GM23338 (cell line): ENCODE data around the gene DOCK10. TPM values are rescaled to one million over a fixed set of nuclear protein-coding genes. Genes with fewer than 3 reads are reported as not detected.
A peak's percentile ranks its signal among the peaks of the same experiment; 100 is the strongest.

Source experiments
- ATAC-seq: fragments of 200-7000 bp; cut with Tn5 transposase; 3 replicates; pipeline ENCODE4 v1.9.1; 2020
- DNase-seq: peaks from one replicate; pipeline ENCODE4 v3.0.0-alpha.2; 2015; ENCODE audit warnings: low spot score
- H2AFZ ChIP-seq: fragments of 200-600 bp; sonication (generic); 2 replicates; pipeline ENCODE4 v1.8.0; 2016; ENCODE audit warnings: antibody characterized with exemption, mild to moderate bottlenecking, moderate library complexity
- H3F3A ChIP-seq: fragments of 200-600 bp; sonication (generic); replicated peaks from 2 replicates; pipeline ENCODE4 v1.8.0; 2017; ENCODE audit warnings: antibody characterized with exemption, mixed run types, low read depth
- H3K27ac ChIP-seq: fragments of 200-600 bp; sonication (generic); 2 replicates; pipeline ENCODE4 v1.6.1; 2016; ENCODE audit warnings: low read depth
- H3K27me3 ChIP-seq: fragments of 200-600 bp; sonication (generic); 2 replicates; pipeline ENCODE4 v1.8.0; 2016; ENCODE audit warnings: mild to moderate bottlenecking, mixed run types, moderate library complexity; ENCODE audit not compliant: insufficient read depth
- H3K36me3 ChIP-seq: fragments of 200-600 bp; sonication (generic); 2 replicates; pipeline ENCODE4 v1.8.0; 2016; ENCODE audit warnings: mild to moderate bottlenecking; ENCODE audit not compliant: insufficient read depth
- H3K4me1 ChIP-seq: fragments of 200-600 bp; sonication (generic); 2 replicates; pipeline ENCODE4 v1.8.0; 2016; ENCODE audit warnings: mild to moderate bottlenecking, moderate library complexity; ENCODE audit not compliant: insufficient read depth
- H3K4me2 ChIP-seq: fragments of 200-600 bp; sonication (generic); 2 replicates; pipeline ENCODE4 v1.7.1; 2017; ENCODE audit warnings: mixed run types
- H3K4me3 ChIP-seq: fragments of 200-600 bp; sonication (generic); 2 replicates; pipeline ENCODE4 v1.6.1; 2016; ENCODE audit warnings: mixed run types
- H3K79me2 ChIP-seq: fragments of 200-600 bp; sonication (generic); replicated peaks from 2 replicates; pipeline ENCODE4 v1.8.0; 2017; ENCODE audit warnings: mild to moderate bottlenecking; ENCODE audit not compliant: insufficient read depth
- H3K9me2 ChIP-seq: fragments of 200-600 bp; sonication (generic); 2 replicates; pipeline ENCODE4 v1.8.0; 2017; ENCODE audit not compliant: insufficient read depth
- H4K20me1 ChIP-seq: fragments of 200-600 bp; sonication (generic); replicated peaks from 2 replicates; pipeline ENCODE4 v1.8.0; 2017; ENCODE audit warnings: mild to moderate bottlenecking; ENCODE audit not compliant: insufficient read depth
- H3K27ac Mint-ChIP-seq: 2 replicates; pipeline ENCODE4 v1.8.0; 2020; ENCODE audit warnings: inconsistent platforms, mild to moderate bottlenecking, moderate library complexity, mixed read lengths
- H3K27me3 Mint-ChIP-seq: 3 replicates; pipeline ENCODE4 v1.8.0; 2022; ENCODE audit warnings: low read depth, mild to moderate bottlenecking, moderate library complexity, mixed read lengths, inconsistent platforms; ENCODE audit not compliant: insufficient read depth, poor library complexity
- H3K36me3 Mint-ChIP-seq: 3 replicates; pipeline ENCODE4 v1.8.0; 2021; ENCODE audit warnings: low read depth, mild to moderate bottlenecking, inconsistent platforms, moderate library complexity, mixed read lengths
- H3K4me1 Mint-ChIP-seq: 3 replicates; pipeline ENCODE4 v1.8.0; 2020; ENCODE audit warnings: mild to moderate bottlenecking, inconsistent platforms, mixed read lengths
- H3K4me3 Mint-ChIP-seq: 3 replicates; pipeline ENCODE4 v1.8.0; 2021; ENCODE audit warnings: moderate library complexity, mild to moderate bottlenecking, inconsistent platforms, mixed read lengths
- H3K9me3 Mint-ChIP-seq: 3 replicates; pipeline ENCODE4 v1.8.0; 2020; ENCODE audit warnings: moderate library complexity, mild to moderate bottlenecking, inconsistent platforms, mixed read lengths
- CREB1 ChIP-seq: fragments of 250-450 bp; sonication (Bioruptor Pico); IDR thresholded peaks from 2 replicates; pipeline ENCODE4 v1.5.0; 2020; ENCODE audit warnings: low read depth, mild to moderate bottlenecking, moderate library complexity
- CTCF ChIP-seq, 2 experiments: fragments of 200-600 bp in 1 of 2; sonication (generic) in 1 of 2; conservative IDR thresholded peaks; 2 replicates each; pipeline versions ENCODE4 v1.5.1 to v1.6.1; 2016 to 2017; ENCODE audit warnings: antibody characterized with exemption in 2 of 2, low read depth in 2 of 2, mild to moderate bottlenecking in 2 of 2, moderate library complexity in 1 of 2
- ETS1 ChIP-seq: IDR thresholded peaks from 2 replicates; pipeline ENCODE4 v1.6.1; 2016; ENCODE audit warnings: antibody characterized with exemption
- EZH2 ChIP-seq: fragments of 200-600 bp; sonication (generic); IDR thresholded peaks from one replicate; pipeline ENCODE4 v1.8.0; 2017; ENCODE audit warnings: antibody characterized with exemption, mild to moderate bottlenecking, low read depth; ENCODE audit not compliant: unreplicated experiment
- JUNB ChIP-seq: IDR thresholded peaks from one replicate; pipeline ENCODE4 v1.6.1; 2016; ENCODE audit warnings: antibody characterized with exemption; ENCODE audit not compliant: unreplicated experiment
- POLR2AphosphoS5 ChIP-seq: IDR thresholded peaks from 2 replicates; pipeline ENCODE4 v1.6.1; 2016; ENCODE audit warnings: antibody characterized with exemption, low read depth
- REST ChIP-seq: IDR thresholded peaks from one replicate; pipeline ENCODE4 v1.6.1; 2018; ENCODE audit warnings: antibody characterized with exemption; ENCODE audit not compliant: unreplicated experiment
- STAT1 ChIP-seq: IDR thresholded peaks from one replicate; pipeline ENCODE4 v1.6.1; 2016; ENCODE audit warnings: antibody characterized with exemption; ENCODE audit not compliant: unreplicated experiment
- ZNF114 ChIP-seq: fragments of 250-450 bp; sonication (Bioruptor Pico); IDR thresholded peaks from 2 replicates; pipeline ENCODE4 v1.5.0; 2020; ENCODE audit warnings: mild to moderate bottlenecking, moderate library complexity
- polyA plus RNA-seq: library from polyadenylated mRNA; unstranded; fragments of >200 nt; fragmentation: Nextera tagmentation; extraction: Ambion mirVana; gene quantifications from 2 replicates; pipeline ENCODE4 v1.2.1, GENCODE V29; 2016
- total RNA-seq: library from RNA; depleted of rRNA; stranded (reverse); fragments of >200 nt; shearing (Covaris generic); gene quantifications from 2 replicates; pipeline ENCODE4 v1.2.3, GENCODE V29; 2014

DOCK10 gene
- total and polyA plus RNA-seq, 2 experiments from 2014 or later, result 1.0 to 1.7 TPM

GRCh38 chr2:224778474-224778877 lies 263.8 kb downstream of the DOCK10 start:
- Histone ChIP-seq H3K4me2 (no peak overlapping the region), H3K79me2 (no peaks in the 10 kb centered on the region), H3K9me2 (no peaks in the 10 kb centered on the region), H4K20me1 (no peaks in the 10 kb centered on the region), H3K27me3 (no peaks in the 10 kb centered on the region), H3K4me3 (no peak overlapping the region), H3F3A (no peaks in the 10 kb centered on the region), H3K27ac (no peak overlapping the region), H2AFZ (no peak overlapping the region), H3K4me1 (peaks cover 7% of the 10 kb centered on the region; the same call in 1 of the 2 replicates), H3K36me3 (no peaks in the 10 kb centered on the region)
- Mint-ChIP-seq H3K27ac (no peak overlapping the region), H3K9me3 (no peaks in the 10 kb centered on the region), H3K36me3 (no peaks in the 10 kb centered on the region), H3K27me3 (no peaks in the 10 kb centered on the region), H3K4me3 (no peak overlapping the region), H3K4me1 (peaks cover 6% of the 10 kb centered on the region)
- DNase-seq (peak; percentile 46), ATAC-seq (peak; percentile 36; the same call in 2 of the 3 replicates)
- TF ChIP-seq REST (no peak), CTCF (conservative IDR thresholded peaks at IDR 0.05; ENCODE audit: low read depth in 2 of 2) (peak; percentile 78 to 97)

GRCh38 chr2:224777559-224777930 lies 264.7 kb downstream of the DOCK10 start:
- Histone ChIP-seq H3K9me2 (no peaks in the 10 kb centered on the region), H4K20me1 (no peaks in the 10 kb centered on the region), H3K27ac (no peak overlapping the region), H2AFZ (no peak overlapping the region), H3K27me3 (no peaks in the 10 kb centered on the region), H3K4me1 (peaks cover 7% of the 10 kb centered on the region; the same call in 1 of the 2 replicates), H3K4me3 (no peak overlapping the region), H3K79me2 (no peaks in the 10 kb centered on the region), H3K4me2 (no peak overlapping the region; the same call in 1 of the 2 replicates), H3F3A (no peaks in the 10 kb centered on the region), H3K36me3 (no peaks in the 10 kb centered on the region)
- Mint-ChIP-seq H3K9me3 (no peaks in the 10 kb centered on the region), H3K27me3 (no peaks in the 10 kb centered on the region), H3K4me3 (no peak overlapping the region), H3K36me3 (no peaks in the 10 kb centered on the region), H3K27ac (no peak overlapping the region), H3K4me1 (peaks cover 6% of the 10 kb centered on the region)
- no peak for DNase-seq
- ATAC-seq, result no peak
- TF ChIP-seq STAT1 (no peak), CREB1 (CRISPR knock-in tag) (no peak), ZNF114 (no peak), REST (no peak), JUNB (no peak), CTCF (conservative IDR thresholded peaks at IDR 0.05; ENCODE audit: low read depth in 2 of 2) (no peak), ETS1 (no peak), POLR2AphosphoS5 (no peak), EZH2 (no peak)
